ENCODE data around the gene TUBB2A.
"Not testable (repeated sequence)": the region's sequence is repeated elsewhere in the genome, so short reads cannot be mapped to it uniquely, and the experiment has no call there.

TUBB2A gene

GRCh38 chr6:3157131-3157933 is at the start of gene TUBB2A:
Gene TUBB2A, minus strand, starts transcription at chr6:3157544. Its CDS starts 81 bp downstream, at chr6:3157463.
- peak; percentile 86 for DNase-seq

GRCh38 chr6:3206339-3207015 is 49.1 kb upstream of the TUBB2A start:
- DNase-seq: no peak

DNA sequence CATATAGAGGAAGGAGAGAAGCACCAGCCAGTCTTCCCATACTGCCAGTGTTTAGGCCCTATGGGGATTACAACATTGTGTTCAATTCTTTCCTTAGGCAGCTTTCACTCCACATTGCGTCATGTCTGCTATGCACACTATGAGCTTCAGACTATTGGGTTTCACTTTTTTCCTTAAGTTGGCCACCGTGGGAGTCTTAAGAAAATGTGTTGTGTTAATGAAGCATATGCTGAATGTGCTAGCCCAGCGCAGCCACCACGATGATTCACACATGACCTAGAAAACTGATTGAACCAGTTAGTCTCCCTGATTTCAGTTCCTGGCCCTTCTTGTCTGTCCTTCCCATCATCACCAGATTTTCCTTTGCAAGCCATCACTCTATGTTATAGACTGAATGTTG is 48.6 kb upstream of the TUBB2A start:
- DNase-seq: no peak

- no peak for DNase-seq
Observed at GRCh38 chr6:3204921-3205320, 47.6 kb upstream of the TUBB2A start.

DNA sequence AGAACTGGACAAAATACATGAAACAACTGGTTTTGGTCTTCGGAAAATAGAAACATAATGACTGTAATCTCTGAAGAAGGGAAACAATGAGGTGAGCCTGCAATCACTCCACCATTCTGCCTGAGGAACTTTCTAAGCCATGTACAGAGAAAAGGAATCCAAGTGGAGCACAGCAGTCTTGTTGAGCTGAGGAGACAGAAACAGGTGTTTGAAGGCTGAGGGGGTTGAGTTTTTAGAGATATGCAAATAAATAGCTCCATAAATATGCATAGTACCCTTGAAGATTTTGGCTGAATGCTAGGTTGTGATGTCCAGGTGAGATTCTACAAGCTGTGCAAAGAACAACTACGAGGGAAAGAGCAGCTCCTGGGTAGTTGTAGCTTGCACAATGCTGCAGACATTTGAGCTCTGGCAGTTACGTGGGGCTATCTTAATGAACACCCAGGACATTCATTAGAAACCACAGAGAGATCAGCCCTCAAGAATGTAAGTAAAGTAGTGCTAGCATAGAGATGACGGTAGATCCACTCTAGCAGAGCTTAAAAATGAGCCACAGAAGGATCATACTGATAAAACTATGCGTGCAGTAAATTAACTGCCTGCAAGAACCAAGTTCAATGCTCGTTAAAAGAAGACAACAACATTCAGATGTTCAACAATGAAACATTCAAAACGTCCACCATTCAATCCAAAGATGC is 45.8 kb upstream of the TUBB2A start:
- no peak for DNase-seq

DNA sequence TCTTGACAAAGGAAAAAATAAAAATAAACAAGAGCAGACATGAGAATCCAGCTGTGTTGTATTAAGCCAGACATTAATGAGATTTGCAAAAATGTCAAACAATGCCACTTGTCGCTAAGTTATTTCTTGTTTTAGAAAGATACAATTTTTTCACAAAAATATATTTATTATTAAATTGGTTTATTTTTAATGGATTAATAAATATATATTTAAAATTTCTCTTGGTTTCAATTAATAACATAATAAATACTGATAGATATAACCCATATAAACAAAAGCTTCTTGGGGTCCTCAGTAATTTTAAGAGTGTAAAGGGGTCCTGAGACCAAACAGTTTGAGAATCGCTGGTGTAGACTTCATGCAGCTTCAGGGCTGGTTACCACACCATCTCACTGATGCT is 44.0 kb upstream of the TUBB2A start:
- DNase-seq: no peak

DNA sequence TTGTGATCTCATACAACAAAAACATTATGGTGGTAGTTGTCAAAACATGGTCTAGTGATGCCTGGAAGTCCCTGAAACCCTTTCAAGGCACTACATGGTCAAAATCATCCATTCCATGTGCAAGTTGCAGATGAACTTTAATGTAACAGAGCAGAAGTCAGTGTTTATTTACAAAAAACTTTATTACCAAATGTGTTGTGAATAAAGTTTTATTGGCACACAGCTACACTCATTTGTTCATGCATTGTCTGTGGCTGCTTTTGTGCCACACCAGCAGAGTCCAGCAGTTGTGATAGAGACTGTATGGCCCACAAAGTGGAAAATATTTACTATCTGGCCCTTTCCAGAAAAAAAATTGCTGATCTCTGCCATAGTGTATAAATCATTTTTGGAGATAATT is 43.3 kb upstream of the TUBB2A start:
- no peak for DNase-seq

GRCh38 chr6:3199382-3199781 is 42.0 kb upstream of the TUBB2A start:
- DNase-seq: no peak

GRCh38 chr6:3197734-3198133 is 40.4 kb upstream of the TUBB2A start:
- not testable (repeated sequence) for DNase-seq

- no peak for DNase-seq
Observed at GRCh38 chr6:3196770-3197169, 39.4 kb upstream of the TUBB2A start.

DNA sequence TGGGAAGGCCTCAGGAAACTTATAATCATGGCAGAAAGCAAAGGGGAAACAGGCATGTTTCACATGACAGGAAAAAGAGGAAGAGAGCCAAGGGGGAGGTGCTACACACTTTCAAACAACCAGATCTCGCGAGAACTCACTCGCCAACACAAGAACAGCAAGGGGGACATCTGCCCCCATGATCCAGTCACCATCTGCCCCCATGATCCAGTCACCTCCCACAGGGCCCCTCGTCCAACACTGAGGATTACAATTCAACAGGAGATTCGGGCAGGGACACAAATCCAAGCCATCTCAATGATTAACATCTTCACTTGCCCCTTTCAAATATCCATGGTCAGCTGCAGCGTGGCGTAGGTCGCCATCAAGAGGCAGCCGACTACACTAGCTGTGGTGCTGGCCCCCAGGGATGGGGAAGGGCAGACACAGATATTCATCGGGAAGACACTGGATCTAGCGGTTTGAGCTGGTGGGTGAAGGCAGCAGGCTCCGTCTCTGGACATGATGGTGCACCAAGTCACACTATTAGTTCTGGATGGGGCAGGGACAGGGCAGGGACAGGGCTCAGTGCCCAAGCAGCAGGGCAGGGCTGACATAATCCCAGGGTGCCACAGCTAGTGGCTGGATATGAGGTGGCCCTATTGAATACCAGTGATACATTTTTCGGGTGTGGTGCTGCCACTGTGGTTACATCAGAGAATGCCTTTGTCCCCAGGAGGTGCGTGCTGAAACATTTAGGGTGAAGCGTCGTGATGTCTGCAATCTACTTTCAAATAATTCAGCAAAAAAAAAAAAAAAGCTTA is 38.6 kb upstream of the TUBB2A start:
- DNase-seq: no peak

DNA sequence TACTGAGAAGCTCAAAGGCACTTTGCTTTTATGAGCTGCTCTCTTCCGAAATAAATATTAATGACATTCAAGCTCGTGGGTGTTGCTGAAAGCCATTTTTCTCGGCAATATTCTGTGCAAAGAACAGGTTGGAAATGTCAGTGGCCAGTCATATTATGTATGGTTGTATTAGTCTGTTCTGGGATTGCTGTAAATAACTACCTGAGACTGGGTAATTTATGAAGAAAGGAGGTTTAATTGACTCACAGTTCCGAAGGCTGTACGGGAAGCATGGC is 38.0 kb upstream of the TUBB2A start:
- DNase-seq: no peak

GRCh38 chr6:3194535-3195419 is 37.4 kb upstream of the TUBB2A start:
- DNase-seq: no peak

GRCh38 chr6:3193102-3193849 is 35.9 kb upstream of the TUBB2A start:
- no peak for DNase-seq

- DNase-seq: no peak
Observed at GRCh38 chr6:3190779-3191178, 33.4 kb upstream of the TUBB2A start.

DNA sequence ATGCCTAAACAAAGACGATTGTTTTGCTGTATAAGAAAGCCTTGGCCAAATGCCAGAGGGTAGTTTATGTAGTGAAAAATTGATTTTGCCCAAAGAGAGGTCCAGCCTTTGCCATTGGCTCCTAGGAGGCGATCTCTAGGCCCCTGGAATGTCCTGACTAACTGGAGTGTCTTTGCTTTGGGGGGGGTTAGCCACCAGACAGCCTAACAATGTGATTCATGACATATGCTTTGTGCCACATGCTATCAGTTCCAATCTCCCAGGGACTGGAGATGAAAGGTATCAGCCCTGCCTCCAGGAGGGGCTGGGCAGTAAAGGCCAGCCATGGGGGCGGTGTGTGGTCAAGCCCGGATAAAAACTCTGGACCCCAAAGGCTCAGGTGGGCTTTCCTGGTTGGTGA is 32.7 kb upstream of the TUBB2A start:
- no peak for DNase-seq

GRCh38 chr6:3189192-3189591 is 31.8 kb upstream of the TUBB2A start:
- DNase-seq: not testable (repeated sequence)

GRCh38 chr6:3188262-3188661 is 30.9 kb upstream of the TUBB2A start:
- DNase-seq: no peak

GRCh38 chr6:3186974-3187382 is 29.6 kb upstream of the TUBB2A start:
- DNase-seq: no peak

- DNase-seq: no peak
Observed at GRCh38 chr6:3183066-3183465, 25.7 kb upstream of the TUBB2A start.

DNA sequence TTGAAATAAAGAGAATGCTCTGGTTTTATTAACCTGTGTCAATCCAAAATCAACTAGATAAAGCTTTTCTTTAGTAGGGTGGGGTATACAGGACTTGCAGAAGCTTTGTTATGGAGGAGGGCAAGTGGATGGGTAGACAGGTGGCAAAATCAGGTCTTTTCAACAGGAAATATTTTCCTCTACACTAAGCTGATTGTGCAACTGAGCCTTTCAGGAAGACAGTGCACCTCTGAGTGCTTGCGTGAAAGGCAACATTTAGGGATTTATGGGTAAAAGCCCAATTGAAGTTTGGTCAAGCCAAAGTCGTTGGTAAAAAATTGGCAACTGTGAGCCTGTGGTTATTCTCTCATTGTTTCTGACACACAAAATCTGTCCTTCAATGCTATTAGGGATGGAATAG is 23.8 kb upstream of the TUBB2A start:
- DNase-seq: no peak

All from activated T-cell treated with anti-CD3 and anti-CD28 coated beads, Interleukin-2, amount 50 U/mL, for 48 hours (primary cell).